H4 (cell line): ENCODE data around the gene AUTS2. TPM values are rescaled to one million over a fixed set of nuclear protein-coding genes. Genes with fewer than 3 reads are reported as not detected.

Source experiments
- DNase-seq: peaks from one replicate; pipeline ENCODE4 v3.0.0-alpha.2; 2015; ENCODE audit warnings: low spot score
- total RNA-seq: library from RNA; depleted of rRNA; stranded (reverse); fragments of >200 nt; shearing (Covaris generic); gene quantifications from 2 replicates; pipeline ENCODE4 v1.2.3, GENCODE V29; 2014

AUTS2 gene
- total RNA-seq, 1 experiment from 2014 or later: 4.1 TPM

GRCh38 chr7:69787736-69788431 is 189.6 kb downstream of the AUTS2 start:
- DNase-seq: no peak

- DNase-seq: no peak
These were observed 191.3 kb downstream of the AUTS2 start for GRCh38 chr7:69789563-69789962.

- DNase-seq: no peak
These were observed 192.9 kb downstream of the AUTS2 start for GRCh38 chr7:69790977-69791724.

GRCh38 chr7:69791739-69792138 is 193.5 kb downstream of the AUTS2 start:
- no peak for DNase-seq

- no peak for DNase-seq
These were observed 197.7 kb downstream of the AUTS2 start for GRCh38 chr7:69795932-69796331.

- no peak for DNase-seq
These were observed 198.1 kb downstream of the AUTS2 start for GRCh38 chr7:69796416-69796815.

GRCh38 chr7:69799048-69799697 is 200.9 kb downstream of the AUTS2 start:
- DNase-seq: no peak

GRCh38 chr7:69799990-69800389 is 201.7 kb downstream of the AUTS2 start:
- DNase-seq: no peak

GRCh38 chr7:69800495-69800894 is 202.2 kb downstream of the AUTS2 start:
- peak; percentile 51 for DNase-seq

- DNase-seq: no peak
These were observed 203.7 kb downstream of the AUTS2 start for GRCh38 chr7:69801729-69802682.

GRCh38 chr7:69803699-69804516 is 205.6 kb downstream of the AUTS2 start:
- no peak for DNase-seq

- DNase-seq: no peak
These were observed 206.7 kb downstream of the AUTS2 start for GRCh38 chr7:69804962-69805361.

GRCh38 chr7:69808391-69808790 is 210.1 kb downstream of the AUTS2 start:
- peak; percentile 31 for DNase-seq

- peak; percentile 21 for DNase-seq
These were observed 213.4 kb downstream of the AUTS2 start for GRCh38 chr7:69811476-69812308.

- DNase-seq: no peak
These were observed 214.5 kb downstream of the AUTS2 start for GRCh38 chr7:69812756-69813155.

GRCh38 chr7:69813637-69814240 is 215.5 kb downstream of the AUTS2 start:
- DNase-seq: peak; percentile 22

- no peak for DNase-seq
These were observed 216.2 kb downstream of the AUTS2 start for GRCh38 chr7:69814421-69814962.

GRCh38 chr7:69816501-69816900 is 218.2 kb downstream of the AUTS2 start:
- no peak for DNase-seq

GRCh38 chr7:69817121-69817520 is 218.8 kb downstream of the AUTS2 start:
- DNase-seq: peak; percentile 53
